Sigmoid colon (tissue), 3 donors: ENCODE results near the gene USP37.

Experiments used
- POLR2A ChIP-seq, 2 donors: fragments of 450-650 bp; IDR thresholded peaks; one replicate each; pipeline ENCODE4 v1.6.1; 2016; ENCODE audit warnings: antibody characterized with exemption in 2 of 2, mild to moderate bottlenecking in 2 of 2, moderate library complexity in 2 of 2
- TF ChIP-seq, protein P1 (sequence below), 4 experiments: fragments of 450-650 bp in 3 of 4; fragments of 200-600 bp in 1 of 4; IDR thresholded peaks; one replicate each; pipeline ENCODE4 v1.5.1; 2016 to 2019; ENCODE audit warnings: antibody characterized with exemption in 4 of 4, mild to moderate bottlenecking in 3 of 4, moderate library complexity in 2 of 4

DNA sequence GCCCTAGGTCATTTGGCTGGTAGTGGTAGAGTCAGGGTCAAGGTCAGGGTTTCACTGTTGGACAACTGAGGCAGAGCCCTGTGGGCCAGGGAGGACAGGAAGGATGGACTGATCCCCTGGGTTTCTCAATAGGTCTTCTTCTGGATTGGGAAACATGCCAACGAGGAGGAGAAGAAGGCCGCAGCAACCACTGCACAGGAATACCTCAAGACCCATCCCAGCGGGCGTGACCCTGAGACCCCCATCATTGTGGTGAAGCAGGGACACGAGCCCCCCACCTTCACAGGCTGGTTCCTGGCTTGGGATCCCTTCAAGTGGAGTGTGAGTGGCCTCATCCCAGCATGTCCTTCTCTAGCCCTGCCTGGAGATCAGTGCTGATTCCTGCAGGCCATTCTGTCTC is 131.2 kb downstream of the USP37 start:
- TF ChIP-seq, protein P1, sequence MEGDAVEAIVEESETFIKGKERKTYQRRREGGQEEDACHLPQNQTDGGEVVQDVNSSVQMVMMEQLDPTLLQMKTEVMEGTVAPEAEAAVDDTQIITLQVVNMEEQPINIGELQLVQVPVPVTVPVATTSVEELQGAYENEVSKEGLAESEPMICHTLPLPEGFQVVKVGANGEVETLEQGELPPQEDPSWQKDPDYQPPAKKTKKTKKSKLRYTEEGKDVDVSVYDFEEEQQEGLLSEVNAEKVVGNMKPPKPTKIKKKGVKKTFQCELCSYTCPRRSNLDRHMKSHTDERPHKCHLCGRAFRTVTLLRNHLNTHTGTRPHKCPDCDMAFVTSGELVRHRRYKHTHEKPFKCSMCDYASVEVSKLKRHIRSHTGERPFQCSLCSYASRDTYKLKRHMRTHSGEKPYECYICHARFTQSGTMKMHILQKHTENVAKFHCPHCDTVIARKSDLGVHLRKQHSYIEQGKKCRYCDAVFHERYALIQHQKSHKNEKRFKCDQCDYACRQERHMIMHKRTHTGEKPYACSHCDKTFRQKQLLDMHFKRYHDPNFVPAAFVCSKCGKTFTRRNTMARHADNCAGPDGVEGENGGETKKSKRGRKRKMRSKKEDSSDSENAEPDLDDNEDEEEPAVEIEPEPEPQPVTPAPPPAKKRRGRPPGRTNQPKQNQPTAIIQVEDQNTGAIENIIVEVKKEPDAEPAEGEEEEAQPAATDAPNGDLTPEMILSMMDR (IDR thresholded peaks at IDR 0.05), result no peak
- TF ChIP-seq POLR2A (IDR thresholded peaks at IDR 0.05), result no peak
